SIG-M5 (cell line): Measurements from ENCODE around the gene MLLT10.

ENCODE experiments used
- DNase-seq: peaks from one replicate; lab custom pipeline; 2025; lab: John Stamatoyannopoulos, UW

MLLT10 gene

GRCh38 chr10:21533467-21534279 lies at the start of gene MLLT10:
MLLT10 (plus strand) TSS chr10:21534232; CDS start chr10:21534645, 413 bp downstream.
- peak; percentile 5 for DNase-seq

GRCh38 chr10:21487416-21488180 lies 46.4 kb upstream of the MLLT10 start:
- DNase-seq = no peak

- no peak for DNase-seq
Measured at GRCh38 chr10:21488246-21488956, 45.6 kb upstream of the MLLT10 start.

GRCh38 chr10:21488957-21489446 lies 45.0 kb upstream of the MLLT10 start:
- DNase-seq = no peak

GRCh38 chr10:21490028-21490710 lies 43.9 kb upstream of the MLLT10 start:
- no peak for DNase-seq

- no peak for DNase-seq
Measured at GRCh38 chr10:21490711-21491105, 43.3 kb upstream of the MLLT10 start.

GRCh38 chr10:21492421-21492820 lies 41.6 kb upstream of the MLLT10 start:
- no peak for DNase-seq

- no peak for DNase-seq
Measured at GRCh38 chr10:21493784-21494183, 40.2 kb upstream of the MLLT10 start.

GRCh38 chr10:21494191-21495001 lies 39.6 kb upstream of the MLLT10 start:
- DNase-seq = no peak

GRCh38 chr10:21495002-21495751 lies 38.9 kb upstream of the MLLT10 start:
- no peak for DNase-seq

- DNase-seq = no peak
Measured at GRCh38 chr10:21495752-21496342, 38.2 kb upstream of the MLLT10 start.

- no peak for DNase-seq
Measured at GRCh38 chr10:21496343-21497176, 37.5 kb upstream of the MLLT10 start.

- no peak for DNase-seq
Measured at GRCh38 chr10:21497177-21497807, 36.7 kb upstream of the MLLT10 start.

GRCh38 chr10:21498377-21498776 lies 35.7 kb upstream of the MLLT10 start:
- no peak for DNase-seq

- no peak for DNase-seq
Measured at GRCh38 chr10:21498986-21499385, 35.0 kb upstream of the MLLT10 start.

- DNase-seq = no peak
Measured at GRCh38 chr10:21499701-21500577, 34.1 kb upstream of the MLLT10 start.

- no peak for DNase-seq
Measured at GRCh38 chr10:21500578-21500910, 33.5 kb upstream of the MLLT10 start.

GRCh38 chr10:21501091-21501490 lies 32.9 kb upstream of the MLLT10 start:
- DNase-seq = no peak
